ENCODE data around the gene MATN1. TPM values are rescaled to one million over a fixed set of nuclear protein-coding genes. Genes with fewer than 3 reads are reported as not detected.

The MATN1 gene
- total and polyA plus RNA-seq, 2 donors, result 0.24 to 0.85 TPM

DNA sequence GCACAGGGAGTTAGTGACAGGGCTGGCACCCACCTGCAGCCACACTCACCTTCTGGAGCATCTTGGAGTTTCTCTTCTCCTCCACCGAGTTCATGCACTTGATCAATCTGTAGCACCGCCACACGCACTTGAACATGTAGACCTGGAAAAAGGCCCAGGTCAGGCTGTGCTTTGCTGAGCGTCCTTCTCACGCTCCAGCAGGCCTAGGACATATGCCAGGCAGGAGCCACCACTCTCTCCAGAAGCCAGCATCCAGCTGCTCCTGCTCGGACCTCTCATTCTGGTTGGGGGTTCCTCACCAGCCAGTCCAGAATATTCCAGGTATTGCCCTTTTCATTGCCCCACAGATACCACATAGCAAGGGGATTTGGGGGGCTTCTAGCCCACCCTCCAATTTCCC lies 11.7 kb upstream of the MATN1 start:
- Histone ChIP-seq H3K4me1 (ENCODE audit: insufficient read depth) (no peaks in the 10 kb centered on the region), H3K4me3 (ENCODE audit: low read depth, low read length) (no peak overlapping the region), H3K36me3 (ENCODE audit: insufficient read depth) (no peaks in the 10 kb centered on the region), H3K27ac (ENCODE audit: low read depth) (no peak overlapping the region)
- 76% methylated on average over 6 of the region's 6 CpGs for WGBS
- no peak for DNase-seq (ENCODE audit: extremely low spot score)

DNA sequence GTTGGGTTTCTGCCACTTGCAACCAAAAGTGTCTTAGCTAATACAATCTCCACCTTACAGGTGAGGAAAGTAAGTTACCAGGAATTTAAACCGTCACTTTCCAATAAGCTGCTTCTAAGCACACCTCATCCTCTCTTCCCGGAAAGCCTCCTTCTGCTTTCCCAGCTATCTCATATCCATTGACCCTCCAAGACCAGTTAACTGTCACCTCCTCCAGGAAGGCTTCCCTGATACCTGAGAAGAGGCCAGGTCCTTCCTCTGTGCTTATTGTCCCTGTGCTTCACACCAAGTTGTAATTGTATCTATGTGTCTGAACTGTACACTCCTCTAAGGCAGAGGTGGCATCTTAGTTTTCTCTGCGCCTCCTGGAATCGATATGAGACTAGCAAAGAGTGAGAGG lies 11.2 kb upstream of the MATN1 start:
- Histone ChIP-seq H3K4me3 (ENCODE audit: low read depth, low read length) (no peak overlapping the region), H3K27ac (ENCODE audit: low read depth) (no peak overlapping the region), H3K36me3 (ENCODE audit: insufficient read depth) (no peaks in the 10 kb centered on the region), H3K4me1 (ENCODE audit: insufficient read depth) (no peaks in the 10 kb centered on the region)
- WGBS, result 93% methylated on average over 4 of the region's 4 CpGs
- DNase-seq (ENCODE audit: extremely low spot score), result no peak

DNA sequence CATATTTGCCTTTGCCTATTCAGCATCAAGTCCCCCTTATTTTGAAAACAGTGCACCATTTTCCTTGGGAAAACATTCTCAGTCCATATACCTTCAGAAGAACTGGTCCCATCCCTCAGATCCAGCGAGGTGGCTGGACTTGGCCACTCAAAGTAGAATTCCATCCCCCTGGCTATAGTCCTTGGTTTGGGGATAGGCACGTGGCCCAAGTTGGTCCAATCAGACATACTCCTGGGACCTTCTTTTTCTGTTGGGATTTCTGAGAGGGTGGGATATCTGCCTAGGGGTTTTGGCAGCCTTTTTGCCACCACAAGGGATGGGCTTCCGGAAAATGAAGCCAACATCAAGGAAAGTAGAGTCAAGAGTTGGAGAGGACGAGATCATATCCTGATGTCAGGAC lies 10.7 kb upstream of the MATN1 start:
- no peak for DNase-seq (ENCODE audit: extremely low spot score)
- Histone ChIP-seq H3K27ac (ENCODE audit: low read depth) (no peak overlapping the region), H3K36me3 (ENCODE audit: insufficient read depth) (no peaks in the 10 kb centered on the region), H3K4me3 (ENCODE audit: low read depth, low read length) (no peak overlapping the region), H3K4me1 (ENCODE audit: insufficient read depth) (no peaks in the 10 kb centered on the region)
- 92% methylated on average over 4 of the region's 4 CpGs for WGBS

DNA sequence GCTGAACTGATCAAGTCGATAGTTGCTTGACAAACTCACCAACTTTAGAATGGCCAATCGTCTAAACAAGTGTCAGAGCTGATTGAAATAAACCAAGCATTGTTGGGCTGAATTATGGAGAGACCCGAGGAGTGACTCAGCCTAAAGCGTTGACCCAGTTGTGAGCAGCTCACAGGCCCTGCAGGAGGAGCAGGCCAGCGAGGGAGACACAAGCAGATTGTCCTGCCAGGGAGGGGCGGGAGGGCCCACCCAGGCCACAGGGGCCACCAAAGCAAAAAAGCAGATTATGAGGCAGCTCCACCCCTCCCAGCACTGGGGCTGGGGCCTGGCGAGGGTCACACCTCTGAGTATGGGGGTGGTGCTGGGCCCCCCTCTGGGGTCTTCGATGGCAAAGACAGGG lies 10.1 kb upstream of the MATN1 start:
- 78% methylated on average over 8 of the region's 8 CpGs for WGBS
- H3K27ac ChIP-seq (ENCODE audit: low read depth), result no peak overlapping the region
- H3K4me3 ChIP-seq (ENCODE audit: low read depth, low read length), result no peak overlapping the region
- no peak for DNase-seq (ENCODE audit: extremely low spot score)
- no peaks in the 10 kb centered on the region for H3K4me1 ChIP-seq (ENCODE audit: insufficient read depth)
- no peaks in the 10 kb centered on the region for H3K36me3 ChIP-seq (ENCODE audit: insufficient read depth)

DNA sequence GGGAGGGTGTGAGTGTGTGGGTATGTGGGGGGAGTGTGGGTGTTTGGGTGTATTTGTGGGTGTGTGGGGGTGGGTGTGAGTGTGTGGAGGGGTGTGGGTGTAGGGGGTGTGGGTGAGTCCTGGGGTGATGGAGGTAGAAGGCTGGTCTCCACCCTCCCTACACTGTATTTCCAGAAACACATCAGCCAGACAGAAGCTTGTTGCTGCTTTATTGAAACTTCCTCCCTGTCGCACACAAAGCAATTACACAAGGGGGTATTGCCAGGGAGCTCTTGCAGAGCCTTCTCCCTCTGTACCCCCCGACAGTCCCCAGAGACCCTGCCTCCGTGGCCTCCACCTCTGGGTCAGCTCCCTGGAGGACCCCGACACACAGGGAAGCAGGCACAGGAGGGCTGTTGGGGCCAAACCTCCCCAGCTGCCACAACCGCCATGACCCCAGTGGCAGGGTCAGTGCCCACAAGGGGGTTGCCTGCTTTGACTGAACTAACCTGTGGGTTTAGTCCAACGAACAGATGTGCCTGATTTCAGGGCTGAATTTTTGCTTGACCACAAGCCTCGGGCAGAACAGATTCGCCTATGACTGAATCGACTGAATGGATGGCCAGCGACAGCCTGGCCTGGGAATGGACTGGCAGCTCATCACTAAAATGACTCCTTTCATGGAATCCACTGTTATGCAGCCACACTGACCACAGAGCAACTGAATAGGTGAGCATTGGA lies 9.1 kb upstream of the MATN1 start:
- Histone ChIP-seq H3K27ac (ENCODE audit: low read depth) (no peak overlapping the region), H3K36me3 (ENCODE audit: insufficient read depth) (no peaks in the 10 kb centered on the region), H3K4me1 (ENCODE audit: insufficient read depth) (no peaks in the 10 kb centered on the region), H3K4me3 (ENCODE audit: low read depth, low read length) (no peak overlapping the region)
- DNase-seq (ENCODE audit: extremely low spot score), result no peak
- 73% methylated on average over 10 of the region's 10 CpGs for WGBS

DNA sequence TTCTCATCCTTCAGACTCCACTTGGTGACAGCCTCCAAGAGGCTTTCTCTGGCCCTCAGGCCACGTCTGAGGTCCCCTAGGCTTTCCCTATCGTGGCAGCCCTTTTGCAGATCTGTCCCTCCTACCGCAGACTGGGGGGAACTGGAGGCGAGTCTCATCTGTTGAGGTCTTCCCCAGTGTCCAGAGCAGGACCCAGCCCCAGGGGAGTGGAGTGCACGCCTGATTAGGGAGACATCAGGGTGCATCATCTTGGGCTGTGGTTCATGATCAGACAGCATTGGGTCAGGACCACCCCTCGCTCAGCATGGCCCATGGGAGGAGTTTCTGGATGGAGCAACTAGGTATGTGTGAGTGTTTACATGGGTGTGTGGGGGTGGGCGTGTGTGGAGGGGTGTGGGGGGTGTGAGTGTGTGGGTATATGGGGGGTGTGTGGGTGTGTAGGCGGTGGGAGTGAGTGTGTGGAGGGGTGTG lies 8.5 kb upstream of the MATN1 start:
- Histone ChIP-seq H3K4me1 (ENCODE audit: insufficient read depth) (no peaks in the 10 kb centered on the region), H3K36me3 (ENCODE audit: insufficient read depth) (no peaks in the 10 kb centered on the region), H3K27ac (ENCODE audit: low read depth) (no peak overlapping the region), H3K4me3 (ENCODE audit: low read depth, low read length) (no peak overlapping the region)
- no peak for DNase-seq (ENCODE audit: extremely low spot score)
- WGBS, result 76% methylated on average over 8 of the region's 8 CpGs

DNA sequence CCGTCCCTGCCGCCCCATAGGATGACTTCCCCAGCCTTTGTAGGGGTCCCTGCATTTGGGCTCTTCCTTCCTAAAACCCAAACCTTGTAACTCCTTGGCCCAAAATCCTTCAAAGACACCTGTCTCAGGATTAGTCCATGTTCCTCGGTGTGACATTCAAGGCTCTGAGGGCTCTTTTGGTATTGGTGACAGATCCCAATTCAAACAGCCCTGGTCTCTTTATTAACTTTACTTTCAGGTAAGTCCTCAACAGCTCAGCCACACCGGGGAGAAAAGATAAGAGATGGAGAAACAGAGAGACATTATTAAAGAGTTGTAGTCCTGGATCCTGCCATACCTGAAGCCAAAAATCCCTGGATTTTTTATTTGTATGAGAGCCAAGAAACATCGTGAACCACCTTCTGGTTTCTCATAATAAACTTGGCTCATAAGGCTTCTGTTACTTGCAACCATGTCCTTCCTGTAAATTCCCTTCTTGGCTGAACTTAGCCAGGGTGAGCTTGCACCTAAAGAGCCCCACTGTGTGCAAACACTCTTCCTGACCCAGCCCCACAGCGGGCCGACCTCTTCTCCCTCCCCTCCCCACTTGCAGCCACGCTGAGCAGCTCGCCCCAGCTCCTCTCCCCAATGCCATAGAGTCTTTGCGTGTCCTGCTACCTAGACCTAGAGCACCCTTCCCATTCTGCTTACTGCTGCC lies 7.9 kb upstream of the MATN1 start:
- WGBS, result 78% methylated on average over 10 of the region's 10 CpGs
- no peak for DNase-seq (ENCODE audit: extremely low spot score)
- no peaks in the 10 kb centered on the region for H3K4me1 ChIP-seq (ENCODE audit: insufficient read depth)
- H3K27ac ChIP-seq (ENCODE audit: low read depth), result no peak overlapping the region
- H3K36me3 ChIP-seq (ENCODE audit: insufficient read depth), result no peaks in the 10 kb centered on the region
- H3K4me3 ChIP-seq (ENCODE audit: low read depth, low read length), result no peak overlapping the region

DNA sequence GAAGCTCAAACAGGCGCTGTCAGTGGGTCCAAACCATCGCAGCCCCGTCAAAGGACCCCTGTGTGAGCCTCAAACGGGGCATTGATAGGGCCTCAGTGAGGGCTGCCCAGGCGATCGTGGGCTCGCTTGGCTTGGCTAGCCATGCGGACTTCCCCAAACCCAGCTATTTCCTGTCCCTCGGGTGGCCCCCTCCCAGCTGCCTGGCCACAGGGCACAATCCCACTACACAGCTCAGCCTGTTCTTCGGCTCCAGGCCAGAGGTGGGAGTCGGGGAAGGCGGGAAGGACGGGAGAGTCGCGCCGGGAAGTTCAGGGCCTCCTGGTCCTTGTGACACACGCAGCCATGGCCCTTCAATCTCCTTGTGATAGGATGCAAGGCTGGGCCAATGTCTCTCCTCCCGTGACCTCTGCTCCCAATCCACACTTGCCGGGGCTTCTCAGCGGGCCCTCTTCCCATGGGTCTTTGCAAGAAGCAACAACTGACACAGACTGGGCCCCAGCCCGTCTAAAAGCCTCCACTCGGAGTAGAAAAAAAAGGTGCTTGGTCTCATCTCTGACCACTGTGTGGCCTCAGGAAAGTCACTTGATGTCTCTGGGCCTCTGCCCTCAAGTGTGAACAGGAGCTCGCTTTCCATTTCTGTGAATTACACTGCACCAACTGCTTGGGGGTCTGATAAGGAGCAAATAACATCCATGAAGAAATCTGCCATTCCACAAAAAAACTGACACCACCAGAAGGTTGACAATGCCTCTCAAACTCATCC lies 7.1 kb upstream of the MATN1 start:
- Histone ChIP-seq H3K27ac (ENCODE audit: low read depth) (no peak overlapping the region), H3K4me1 (ENCODE audit: insufficient read depth) (no peaks in the 10 kb centered on the region), H3K4me3 (ENCODE audit: low read depth, low read length) (no peak overlapping the region), H3K36me3 (ENCODE audit: insufficient read depth) (no peaks in the 10 kb centered on the region)
- no peak for DNase-seq (ENCODE audit: extremely low spot score)
- 58% methylated on average over 23 of the region's 23 CpGs for WGBS

DNA sequence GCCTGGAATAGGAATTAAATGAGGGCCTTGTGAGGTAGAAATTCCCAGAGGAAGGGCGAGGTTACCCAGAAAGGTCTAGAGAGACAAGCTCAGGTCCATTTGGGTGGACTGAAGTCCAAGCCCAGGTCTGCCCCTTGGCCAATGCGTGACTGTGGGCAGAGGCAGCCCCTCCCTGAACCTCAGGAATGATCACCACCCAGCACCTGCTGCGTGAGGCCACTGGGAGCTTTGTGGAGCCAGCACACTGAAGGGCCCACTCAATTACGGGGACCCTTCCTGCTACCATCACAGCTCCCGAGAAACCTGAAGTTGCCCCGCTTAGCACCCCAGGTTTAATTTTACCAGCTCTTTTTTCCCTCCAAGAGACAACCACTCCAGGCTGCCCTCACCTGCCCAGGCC lies 6.5 kb upstream of the MATN1 start:
- no peaks in the 10 kb centered on the region for H3K36me3 ChIP-seq (ENCODE audit: insufficient read depth)

DNA sequence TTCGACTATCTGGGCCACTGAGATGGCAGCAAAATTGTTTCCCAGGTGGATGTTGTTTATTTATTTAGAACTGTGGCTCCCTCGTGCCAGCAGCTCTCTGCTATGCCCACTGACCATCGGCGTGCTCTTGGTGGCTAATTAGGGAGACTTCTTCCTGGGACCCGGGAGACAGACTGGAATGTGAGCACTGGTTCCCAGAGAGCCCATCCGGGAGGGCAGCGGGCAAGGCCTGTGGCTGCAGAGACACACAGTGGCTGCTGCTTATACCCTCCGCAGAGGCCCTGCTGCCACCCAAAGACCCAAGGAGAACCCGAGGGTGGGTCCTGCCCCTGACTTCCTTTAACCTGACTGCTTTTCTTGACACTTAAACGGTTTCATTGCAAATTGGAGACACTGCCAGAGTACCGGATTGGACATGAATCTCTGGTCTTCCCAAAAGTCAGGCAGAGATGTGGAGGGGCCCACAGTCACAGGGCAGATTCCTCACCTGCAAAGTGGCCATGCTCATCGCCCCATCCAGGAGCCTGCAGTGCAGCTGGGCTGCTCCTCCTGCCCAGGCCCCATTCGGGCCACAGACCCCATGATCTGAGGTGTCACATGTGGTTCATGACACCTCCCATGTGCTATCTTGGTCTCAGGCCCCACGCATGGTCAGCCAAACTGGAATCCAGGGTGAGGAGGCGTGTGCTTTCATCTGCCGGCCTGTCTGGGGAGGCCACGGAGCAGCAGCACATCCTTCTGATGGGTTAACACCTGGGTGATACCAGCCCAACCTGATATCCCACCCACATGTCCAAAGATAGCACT lies 5.7 kb upstream of the MATN1 start:
- WGBS, result 77% methylated on average over 17 of the region's 17 CpGs
- Histone ChIP-seq H3K27ac (ENCODE audit: low read depth) (no peak overlapping the region), H3K4me3 (ENCODE audit: low read depth, low read length) (no peak overlapping the region), H3K4me1 (ENCODE audit: insufficient read depth) (no peaks in the 10 kb centered on the region), H3K36me3 (ENCODE audit: insufficient read depth) (no peaks in the 10 kb centered on the region)
- no peak for DNase-seq (ENCODE audit: extremely low spot score)

More for the DNA sequence above, 6.5 kb upstream of the MATN1 start:
- 90% methylated on average over 6 of the region's 6 CpGs for WGBS
- H3K27ac ChIP-seq (ENCODE audit: low read depth), result no peak overlapping the region
- no peak for DNase-seq (ENCODE audit: extremely low spot score)
- H3K4me1 ChIP-seq (ENCODE audit: insufficient read depth), result no peaks in the 10 kb centered on the region
- no peak overlapping the region for H3K4me3 ChIP-seq (ENCODE audit: low read depth, low read length)

DNA sequence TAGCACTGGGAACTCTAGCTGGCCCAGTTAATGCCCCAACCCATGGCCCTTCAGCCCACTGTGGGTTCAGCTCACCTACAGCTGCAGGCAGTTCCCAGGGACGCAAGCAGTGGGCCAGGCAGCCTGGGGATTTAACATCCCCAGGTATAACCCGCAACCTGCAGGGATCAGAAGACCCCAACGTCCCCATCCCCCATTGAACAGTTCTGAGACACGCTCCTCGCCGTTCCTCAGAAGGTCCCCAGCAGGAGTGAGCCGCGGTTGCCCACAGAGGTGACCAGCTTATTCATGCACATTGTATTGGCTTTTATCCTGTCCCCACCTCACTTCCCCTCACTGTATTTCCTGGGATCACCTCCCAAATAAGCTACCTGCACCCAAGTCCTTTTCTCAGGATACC lies 5.0 kb upstream of the MATN1 start:
- 84% methylated on average over 8 of the region's 8 CpGs for WGBS
- Histone ChIP-seq H3K36me3 (ENCODE audit: insufficient read depth) (no peaks in the 10 kb centered on the region), H3K4me1 (ENCODE audit: insufficient read depth) (no peaks in the 10 kb centered on the region), H3K27ac (ENCODE audit: low read depth) (no peak overlapping the region), H3K4me3 (ENCODE audit: low read depth, low read length) (no peak overlapping the region)
- no peak for DNase-seq (ENCODE audit: extremely low spot score)

DNA sequence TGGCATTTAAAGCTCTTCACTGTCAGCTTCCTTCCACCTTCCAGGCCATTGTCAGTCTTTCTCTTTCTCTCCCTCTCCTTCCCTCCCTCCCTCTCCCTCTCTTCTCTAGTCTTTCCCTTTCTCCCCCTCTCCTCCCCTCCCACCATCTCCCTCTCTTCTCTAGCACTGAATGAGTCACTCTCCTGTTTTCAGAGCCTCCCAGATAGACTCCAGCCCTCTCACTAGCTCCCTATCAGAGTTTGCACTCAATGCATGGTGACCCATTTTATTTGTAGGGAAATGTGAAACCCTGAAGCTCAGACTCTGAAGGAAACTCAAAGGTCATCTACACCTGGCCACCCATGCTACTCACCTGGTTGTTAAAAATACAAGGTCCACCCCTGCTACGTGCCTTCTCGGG lies 4.4 kb upstream of the MATN1 start:
- Histone ChIP-seq H3K27ac (ENCODE audit: low read depth) (no peak overlapping the region), H3K4me3 (ENCODE audit: low read depth, low read length) (no peak overlapping the region), H3K4me1 (ENCODE audit: insufficient read depth) (no peaks in the 10 kb centered on the region), H3K36me3 (ENCODE audit: insufficient read depth) (no peaks in the 10 kb centered on the region)
- no peak for DNase-seq (ENCODE audit: extremely low spot score)
- WGBS, result 94% methylated on average over 2 of the region's 2 CpGs
